CD4-positive, alpha-beta T cell treated with Interleukin-21 for 1 hour (primary cell): ENCODE measurements around the gene CDK13.
"Not testable (repeated sequence)": the region's sequence is repeated elsewhere in the genome, so short reads cannot be mapped to it uniquely, and the experiment has no call there.

ENCODE experiments used
- DNase-seq: peaks from one replicate; pipeline ENCODE4 v3.0.0-alpha.2; 2020

Gene CDK13

GRCh38 chr7:40105879-40106473 is 155.9 kb downstream of the CDK13 start:
- no peak for DNase-seq

- no peak for DNase-seq
Measured at GRCh38 chr7:40115936-40116335, 165.9 kb downstream of the CDK13 start.

- not testable (repeated sequence) for DNase-seq
Measured at GRCh38 chr7:40117199-40117598, 167.1 kb downstream of the CDK13 start.

- not testable (repeated sequence) for DNase-seq
Measured at GRCh38 chr7:40118201-40118600, 168.1 kb downstream of the CDK13 start.

GRCh38 chr7:40120020-40120419 is 170.0 kb downstream of the CDK13 start:
- DNase-seq: no peak

- not testable (repeated sequence) for DNase-seq
Measured at GRCh38 chr7:40122100-40122939, 172.3 kb downstream of the CDK13 start.

- no peak for DNase-seq
Measured at GRCh38 chr7:40122940-40123254, 172.8 kb downstream of the CDK13 start.

GRCh38 chr7:40133561-40134427 is 183.7 kb downstream of the CDK13 start:
- DNase-seq: no peak

GRCh38 chr7:40134428-40135316 is 184.6 kb downstream of the CDK13 start, which contains the start of the genes MPLKIP and SUGCT:
Gene MPLKIP, minus strand, starts transcription at chr7:40134622. Its CDS starts 55 bp downstream, at chr7:40134567.
Gene SUGCT, plus strand, starts transcription at chr7:40135005.
- DNase-seq: peak; percentile 90

- DNase-seq: no peak
Measured at GRCh38 chr7:40135317-40135610, 185.2 kb downstream of the CDK13 start.

- no peak for DNase-seq
Measured at GRCh38 chr7:40137563-40137962, 187.5 kb downstream of the CDK13 start.

- DNase-seq: no peak
Measured at GRCh38 chr7:40138973-40139372, 188.9 kb downstream of the CDK13 start.

GRCh38 chr7:40139891-40140290 is 189.8 kb downstream of the CDK13 start:
- not testable (repeated sequence) for DNase-seq

- DNase-seq: not testable (repeated sequence)
Measured at GRCh38 chr7:40141916-40142315, 191.9 kb downstream of the CDK13 start.

- DNase-seq: not testable (repeated sequence)
Measured at GRCh38 chr7:40145596-40146130, 195.6 kb downstream of the CDK13 start.

- DNase-seq: no peak
Measured at GRCh38 chr7:40147371-40148246, 197.6 kb downstream of the CDK13 start.

GRCh38 chr7:40148247-40148580 is 198.2 kb downstream of the CDK13 start:
- DNase-seq: not testable (repeated sequence)

GRCh38 chr7:40148671-40149070 is 198.6 kb downstream of the CDK13 start:
- DNase-seq: no peak
